Measurements from ENCODE around the gene MACROD2.
"Not testable (repeated sequence)": the region's sequence is repeated elsewhere in the genome, so short reads cannot be mapped to it uniquely, and the experiment has no call there.

DNA sequence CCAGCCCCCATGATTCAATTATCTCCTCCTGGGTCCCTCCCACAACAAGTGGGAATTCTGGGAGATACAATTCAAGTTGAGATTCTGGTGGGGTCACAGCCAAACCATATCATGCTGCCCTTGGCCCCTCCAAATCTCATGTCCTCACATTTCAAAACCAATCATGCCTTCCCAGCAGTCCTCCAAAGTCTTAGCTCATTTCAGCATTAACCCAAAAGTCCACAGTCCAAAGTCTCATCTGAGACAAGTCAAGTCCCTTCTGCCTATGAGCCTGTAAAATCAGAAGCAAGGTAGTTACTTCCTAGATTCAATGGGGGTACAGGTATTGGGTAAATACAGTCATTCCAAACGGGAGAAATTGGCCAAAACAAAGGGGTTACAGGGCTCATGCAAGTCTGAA, 1021.6 kb downstream of the MACROD2 start:
- TF ChIP-seq, protein P1, sequence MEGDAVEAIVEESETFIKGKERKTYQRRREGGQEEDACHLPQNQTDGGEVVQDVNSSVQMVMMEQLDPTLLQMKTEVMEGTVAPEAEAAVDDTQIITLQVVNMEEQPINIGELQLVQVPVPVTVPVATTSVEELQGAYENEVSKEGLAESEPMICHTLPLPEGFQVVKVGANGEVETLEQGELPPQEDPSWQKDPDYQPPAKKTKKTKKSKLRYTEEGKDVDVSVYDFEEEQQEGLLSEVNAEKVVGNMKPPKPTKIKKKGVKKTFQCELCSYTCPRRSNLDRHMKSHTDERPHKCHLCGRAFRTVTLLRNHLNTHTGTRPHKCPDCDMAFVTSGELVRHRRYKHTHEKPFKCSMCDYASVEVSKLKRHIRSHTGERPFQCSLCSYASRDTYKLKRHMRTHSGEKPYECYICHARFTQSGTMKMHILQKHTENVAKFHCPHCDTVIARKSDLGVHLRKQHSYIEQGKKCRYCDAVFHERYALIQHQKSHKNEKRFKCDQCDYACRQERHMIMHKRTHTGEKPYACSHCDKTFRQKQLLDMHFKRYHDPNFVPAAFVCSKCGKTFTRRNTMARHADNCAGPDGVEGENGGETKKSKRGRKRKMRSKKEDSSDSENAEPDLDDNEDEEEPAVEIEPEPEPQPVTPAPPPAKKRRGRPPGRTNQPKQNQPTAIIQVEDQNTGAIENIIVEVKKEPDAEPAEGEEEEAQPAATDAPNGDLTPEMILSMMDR (IDR thresholded peaks at IDR 0.05), result not testable (repeated sequence)
- TF ChIP-seq POLR2A (IDR thresholded peaks at IDR 0.05), result not testable (repeated sequence)
